Stimulated activated CD4-positive, alpha-beta T cell treated with anti-CD3 and anti-CD28 coated beads, Interleukin-15, amount 100 ng/mL, for 24 hours (primary cell): ENCODE results near the gene ADAM29.
"Not testable (repeated sequence)": the region's sequence is repeated elsewhere in the genome, so short reads cannot be mapped to it uniquely, and the experiment has no call there.

Source experiments
- DNase-seq: peaks from one replicate; pipeline ENCODE4 v3.0.0-alpha.2; 2020

The ADAM29 gene

GRCh38 chr4:174972911-174973310 is 54.8 kb downstream of the ADAM29 start:
- DNase-seq, result no peak

GRCh38 chr4:174973336-174973735 is 55.2 kb downstream of the ADAM29 start:
- no peak for DNase-seq

GRCh38 chr4:174983128-174983750 is 65.1 kb downstream of the ADAM29 start:
- DNase-seq, result no peak

GRCh38 chr4:174983870-174984269 is 65.7 kb downstream of the ADAM29 start:
- not testable (repeated sequence) for DNase-seq

- no peak for DNase-seq
These were observed 71.6 kb downstream of the ADAM29 start for GRCh38 chr4:174989791-174990190.

GRCh38 chr4:174993916-174994315 is 75.8 kb downstream of the ADAM29 start:
- DNase-seq, result no peak

- DNase-seq, result no peak
These were observed 77.9 kb downstream of the ADAM29 start for GRCh38 chr4:174996079-174996478.

GRCh38 chr4:174999407-174999806 is 81.2 kb downstream of the ADAM29 start:
- DNase-seq, result no peak

- no peak for DNase-seq
These were observed 99.6 kb downstream of the ADAM29 start for GRCh38 chr4:175017751-175018150.

- not testable (repeated sequence) for DNase-seq
These were observed 101.3 kb downstream of the ADAM29 start for GRCh38 chr4:175019447-175019846.
